Spleen (tissue), 7 donors: ENCODE data around the gene GSK3B.

Source experiments
- POLR2A ChIP-seq, 3 donors: fragments of 450-650 bp; IDR thresholded peaks; one replicate each; pipeline ENCODE4 v1.5.1; 2017; ENCODE audit warnings: antibody characterized with exemption in 3 of 3, mild to moderate bottlenecking in 1 of 3
- POLR2AphosphoS5 ChIP-seq, 3 donors: sonication (generic); formaldehyde crosslinking; IDR thresholded peaks; one replicate each; pipeline ENCODE4 v1.5.1; 2017; ENCODE audit warnings: antibody characterized with exemption in 3 of 3
- TF ChIP-seq, protein P1 (sequence below), 11 experiments: fragments of 200-600 bp in 7 of 11; fragments of 450-650 bp in 4 of 11; sonication (generic) in 4 of 11; IDR thresholded peaks in 8 of 11; conservative IDR thresholded peaks in 3 of 11; 1 replicate in 7 of 11; 2 replicates in 4 of 11; pipeline versions ENCODE4 v1.4.0 to v1.8.0; 2016 to 2021; ENCODE audit warnings: antibody characterized with exemption in 11 of 11, inconsistent platforms in 4 of 11, mild to moderate bottlenecking in 1 of 11
- donor health status: DM: no; HTN: no; CAD: no; lungs with moderate emphysema.
- donor health status: DM: no; HTN: no; CAD: no.
- donor health status: DM: no; HTN: no; CAD: no.

DNA sequence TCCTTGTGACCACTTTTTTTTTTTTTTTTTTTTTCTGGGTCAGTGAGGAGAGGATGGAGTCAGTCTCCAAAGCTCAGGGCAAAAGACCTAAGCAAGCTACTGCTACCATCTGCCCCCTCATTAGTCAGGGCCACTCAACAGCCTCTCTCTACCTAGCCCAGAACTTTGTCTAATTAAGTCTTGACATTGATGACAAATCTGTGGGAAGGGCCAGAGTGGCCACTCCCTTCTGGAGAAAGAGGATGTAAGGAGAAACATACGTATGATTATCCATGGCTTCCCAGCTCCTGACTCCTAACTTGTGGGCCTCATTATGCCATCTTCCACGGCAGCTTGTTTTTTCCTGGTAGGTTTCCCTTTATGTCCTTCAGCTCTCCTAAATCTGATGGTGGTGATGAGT, 274.4 kb downstream of the GSK3B start:
- TF ChIP-seq, protein P1, sequence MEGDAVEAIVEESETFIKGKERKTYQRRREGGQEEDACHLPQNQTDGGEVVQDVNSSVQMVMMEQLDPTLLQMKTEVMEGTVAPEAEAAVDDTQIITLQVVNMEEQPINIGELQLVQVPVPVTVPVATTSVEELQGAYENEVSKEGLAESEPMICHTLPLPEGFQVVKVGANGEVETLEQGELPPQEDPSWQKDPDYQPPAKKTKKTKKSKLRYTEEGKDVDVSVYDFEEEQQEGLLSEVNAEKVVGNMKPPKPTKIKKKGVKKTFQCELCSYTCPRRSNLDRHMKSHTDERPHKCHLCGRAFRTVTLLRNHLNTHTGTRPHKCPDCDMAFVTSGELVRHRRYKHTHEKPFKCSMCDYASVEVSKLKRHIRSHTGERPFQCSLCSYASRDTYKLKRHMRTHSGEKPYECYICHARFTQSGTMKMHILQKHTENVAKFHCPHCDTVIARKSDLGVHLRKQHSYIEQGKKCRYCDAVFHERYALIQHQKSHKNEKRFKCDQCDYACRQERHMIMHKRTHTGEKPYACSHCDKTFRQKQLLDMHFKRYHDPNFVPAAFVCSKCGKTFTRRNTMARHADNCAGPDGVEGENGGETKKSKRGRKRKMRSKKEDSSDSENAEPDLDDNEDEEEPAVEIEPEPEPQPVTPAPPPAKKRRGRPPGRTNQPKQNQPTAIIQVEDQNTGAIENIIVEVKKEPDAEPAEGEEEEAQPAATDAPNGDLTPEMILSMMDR (IDR thresholded peaks at IDR 0.05 in 8 of 11, conservative IDR thresholded peaks at IDR 0.05 in 3 of 11) = no peak
- TF ChIP-seq POLR2AphosphoS5 (IDR thresholded peaks at IDR 0.05) (no peak), POLR2A (IDR thresholded peaks at IDR 0.05) (no peak)
